HUES64 (cell line): Measurements from ENCODE around the gene HIP1R.
A peak's percentile ranks its signal among the peaks of the same experiment; 100 is the strongest.

ENCODE experiments used
- H3K27ac ChIP-seq: 2 replicates; pipeline ENCODE4 v1.7.0; 2013; ENCODE audit warnings: low read depth, low read length, inconsistent platforms
- H3K27me3 ChIP-seq: 2 replicates; pipeline ENCODE4 v1.6.1; 2013; ENCODE audit warnings: mild to moderate bottlenecking, low read length; ENCODE audit not compliant: insufficient read depth
- H3K36me3 ChIP-seq: 2 replicates; pipeline ENCODE4 v1.6.1; 2013; ENCODE audit warnings: mild to moderate bottlenecking, low read length; ENCODE audit not compliant: insufficient read depth
- H3K4me1 ChIP-seq: 2 replicates; pipeline ENCODE4 v1.6.1; 2013; ENCODE audit warnings: mild to moderate bottlenecking, low read length, moderate library complexity; ENCODE audit not compliant: insufficient read depth
- H3K4me3 ChIP-seq: 2 replicates; pipeline ENCODE4 v1.5.1; 2013; ENCODE audit warnings: mild to moderate bottlenecking, low read length, moderate library complexity
- H3K9ac ChIP-seq: 2 replicates; pipeline ENCODE4 v1.6.1; 2013; ENCODE audit warnings: mild to moderate bottlenecking, low read depth, low read length
- H3K9me3 ChIP-seq: 2 replicates; pipeline ENCODE4 v1.6.1; 2013; ENCODE audit warnings: low read depth, low read length; ENCODE audit not compliant: insufficient read depth
- WGBS: fragments of 150-250, 120-280 bp; methylation state at CpG from one replicate; pipeline ENCODE4 v1.1.7; 2013; ENCODE audit warnings: missing lambda C conversion rate; 5-methylcytosine and 5-hydroxymethylcytosine counted together

The HIP1R gene

GRCh38 chr12:122811777-122812176 is 23.5 kb upstream of the HIP1R start:
- Histone ChIP-seq H3K4me1 (no peaks in the 10 kb centered on the region), H3K9ac (no peak overlapping the region), H3K27ac (no peak overlapping the region), H3K4me3 (no peak overlapping the region), H3K27me3 (no peaks in the 10 kb centered on the region), H3K9me3 (no peaks in the 10 kb centered on the region), H3K36me3 (no peaks in the 10 kb centered on the region)
- 68% methylated on average over 3 of the region's 3 CpGs for WGBS

GRCh38 chr12:122813310-122813713 is 21.9 kb upstream of the HIP1R start:
- Histone ChIP-seq H3K36me3 (no peaks in the 10 kb centered on the region), H3K27ac (no peak overlapping the region), H3K9me3 (no peaks in the 10 kb centered on the region), H3K4me1 (no peaks in the 10 kb centered on the region), H3K27me3 (no peaks in the 10 kb centered on the region), H3K4me3 (no peak overlapping the region), H3K9ac (no peak overlapping the region)
- 95% methylated on average over 8 of the region's 10 CpGs for WGBS

GRCh38 chr12:122819209-122819785 is 16.0 kb upstream of the HIP1R start:
- Histone ChIP-seq H3K9me3 (no peaks in the 10 kb centered on the region), H3K9ac (no peak overlapping the region), H3K27ac (no peak overlapping the region), H3K4me3 (no peak overlapping the region), H3K27me3 (no peaks in the 10 kb centered on the region), H3K36me3 (no peaks in the 10 kb centered on the region), H3K4me1 (no peaks in the 10 kb centered on the region)
- WGBS = 87% methylated on average over 10 of the region's 10 CpGs

GRCh38 chr12:122820138-122820537 is 15.1 kb upstream of the HIP1R start:
- Histone ChIP-seq H3K4me1 (no peaks in the 10 kb centered on the region), H3K4me3 (no peak overlapping the region), H3K36me3 (no peaks in the 10 kb centered on the region), H3K9ac (no peak overlapping the region), H3K27ac (no peak overlapping the region), H3K9me3 (no peaks in the 10 kb centered on the region), H3K27me3 (no peaks in the 10 kb centered on the region)
- 92% methylated on average over 7 of the region's 8 CpGs for WGBS

- no peak overlapping the region for H3K4me3 ChIP-seq
- 85% methylated on average over 7 of the region's 7 CpGs for WGBS
- no peak overlapping the region for H3K9ac ChIP-seq
- H3K4me1 ChIP-seq = peaks cover 2% of the 10 kb centered on the region; the same call in 1 of the 2 replicates
- H3K27me3 ChIP-seq = no peaks in the 10 kb centered on the region
- H3K36me3 ChIP-seq = no peaks in the 10 kb centered on the region
- H3K27ac ChIP-seq = no peak overlapping the region
- H3K9me3 ChIP-seq = no peaks in the 10 kb centered on the region
These were observed 14.4 kb upstream of the HIP1R start for GRCh38 chr12:122820838-122821271.

- H3K9ac ChIP-seq = no peak overlapping the region
- 84% methylated on average over 11 of the region's 11 CpGs for WGBS
- H3K27me3 ChIP-seq = peaks cover 13% of the 10 kb centered on the region
- H3K27ac ChIP-seq = no peak overlapping the region
- H3K36me3 ChIP-seq = no peaks in the 10 kb centered on the region
- no peak overlapping the region for H3K4me3 ChIP-seq
- H3K4me1 ChIP-seq = peaks cover 15% of the 10 kb centered on the region
- no peaks in the 10 kb centered on the region for H3K9me3 ChIP-seq
These were observed 11.8 kb upstream of the HIP1R start for GRCh38 chr12:122823429-122823828.

GRCh38 chr12:122825773-122826724 is 9.2 kb upstream of the HIP1R start:
- no peaks in the 10 kb centered on the region for H3K9me3 ChIP-seq
- peak overlapping the region; percentile 38 for H3K4me3 ChIP-seq
- H3K9ac ChIP-seq = no peak overlapping the region
- H3K4me1 ChIP-seq = peaks cover 15% of the 10 kb centered on the region
- H3K27me3 ChIP-seq = peaks cover 13% of the 10 kb centered on the region
- no peaks in the 10 kb centered on the region for H3K36me3 ChIP-seq
- WGBS = 38% methylated on average over 17 of the region's 22 CpGs
- no peak overlapping the region for H3K27ac ChIP-seq

GRCh38 chr12:122827258-122827657 is 8.0 kb upstream of the HIP1R start:
- H3K4me1 ChIP-seq = peaks cover 15% of the 10 kb centered on the region
- no peaks in the 10 kb centered on the region for H3K9me3 ChIP-seq
- H3K36me3 ChIP-seq = no peaks in the 10 kb centered on the region
- H3K4me3 ChIP-seq = no peak overlapping the region
- WGBS = 57% methylated on average over 5 of the region's 5 CpGs
- no peak overlapping the region for H3K27ac ChIP-seq
- no peak overlapping the region for H3K9ac ChIP-seq
- peaks cover 13% of the 10 kb centered on the region for H3K27me3 ChIP-seq

- Histone ChIP-seq H3K27me3 (peaks cover 16% of the 10 kb centered on the region), H3K9ac (no peak overlapping the region), H3K4me3 (no peak overlapping the region), H3K9me3 (no peaks in the 10 kb centered on the region), H3K27ac (no peak overlapping the region), H3K4me1 (peaks cover 21% of the 10 kb centered on the region), H3K36me3 (no peaks in the 10 kb centered on the region)
- 87% methylated on average over 7 of the region's 7 CpGs for WGBS
These were observed 4.6 kb upstream of the HIP1R start for GRCh38 chr12:122830517-122831214.

GRCh38 chr12:122834104-122834920 is 945 bp upstream of the HIP1R start:
- peak overlapping the region; percentile 47 for H3K4me3 ChIP-seq
- H3K27ac ChIP-seq = peak overlapping the region; percentile 60; the same call in 1 of the 2 replicates
- H3K9ac ChIP-seq = peak overlapping the region; percentile 32
- H3K27me3 ChIP-seq = peaks cover 33% of the 10 kb centered on the region
- peaks cover 10% of the 10 kb centered on the region; the same call in 1 of the 2 replicates for H3K4me1 ChIP-seq
- 14% methylated on average over 21 of the region's 21 CpGs for whole genome bisulfite sequencing
- no peaks in the 10 kb centered on the region for H3K36me3 ChIP-seq
- no peaks in the 10 kb centered on the region for H3K9me3 ChIP-seq
